WTC11 (cell line): ENCODE data around the gene IL17RC. TPM values are rescaled to one million over a fixed set of nuclear protein-coding genes. Genes with fewer than 3 reads are reported as not detected.

Experiments used
- ATAC-seq: fragments of 200-7000 bp; cut with Tn5 transposase; 2 replicates; pipeline ENCODE4 v1.10.0; 2021; ENCODE audit warnings: mild to moderate bottlenecking, moderate library complexity
- CTCF ChIA-PET: fragments of 300-600 bp; sonication (Branson Sonifier 250); formaldehyde crosslinking; loops from one replicate; lab custom pipeline; 2021; ENCODE audit warnings: antibody characterized with exemption; lab: Charles Lee
- POLR2A ChIA-PET: fragments of 350-600 bp; sonication (Branson Sonifier 250); formaldehyde crosslinking; loops from one replicate; lab custom pipeline; 2021; ENCODE audit warnings: antibody characterized with exemption; lab: Charles Lee
- DNase-seq: peaks from one replicate; pipeline ENCODE4 v3.0.0; 2021; ENCODE audit warnings: low spot score
- H3K27ac Mint-ChIP-seq: 2 replicates; pipeline ENCODE4 v1.8.0; 2021; ENCODE audit warnings: mixed read lengths
- H3K27me3 Mint-ChIP-seq: 2 replicates; pipeline ENCODE4 v1.8.0; 2021; ENCODE audit warnings: low read depth, mild to moderate bottlenecking, moderate library complexity, mixed read lengths
- H3K36me3 Mint-ChIP-seq: 2 replicates; pipeline ENCODE4 v1.8.0; 2021; ENCODE audit warnings: mixed read lengths
- H3K4me1 Mint-ChIP-seq: 2 replicates; pipeline ENCODE4 v1.8.0; 2022; ENCODE audit warnings: mixed read lengths
- H3K4me3 Mint-ChIP-seq: 2 replicates; pipeline ENCODE4 v1.8.0; 2021; ENCODE audit warnings: mild to moderate bottlenecking, moderate library complexity, mixed read lengths
- H3K9me3 Mint-ChIP-seq: 2 replicates; pipeline ENCODE4 v1.8.0; 2021; ENCODE audit warnings: mixed read lengths
- ATF1 ChIP-seq: sonication (generic); formaldehyde crosslinking; IDR thresholded peaks from 2 replicates; pipeline ENCODE4 v1.8.1; 2023; ENCODE audit warnings: mild to moderate bottlenecking, moderate library complexity, missing genetic modification reagents
- ATF3 ChIP-seq: sonication (generic); formaldehyde crosslinking; conservative IDR thresholded peaks from 2 replicates; pipeline ENCODE4 v1.8.1; 2022; ENCODE audit warnings: mild to moderate bottlenecking, missing genetic modification reagents
- CBFB ChIP-seq: sonication (generic); formaldehyde crosslinking; IDR thresholded peaks from 2 replicates; pipeline ENCODE4 v1.8.1; 2022; ENCODE audit warnings: mild to moderate bottlenecking, low read depth, missing genetic modification reagents
- CDX4 ChIP-seq: fragments of 250-450 bp; sonication (Bioruptor Pico); IDR thresholded peaks from 2 replicates; pipeline ENCODE4 v1.9.0; 2021; ENCODE audit warnings: moderate library complexity, mild to moderate bottlenecking, inconsistent platforms, borderline replicate concordance
- E2F1 ChIP-seq: sonication (generic); formaldehyde crosslinking; IDR thresholded peaks from 2 replicates; pipeline ENCODE4 v1.8.0; 2022; ENCODE audit warnings: mild to moderate bottlenecking, missing genetic modification reagents
- E2F5 ChIP-seq: sonication (generic); formaldehyde crosslinking; IDR thresholded peaks from 2 replicates; pipeline ENCODE4 v1.8.1; 2022; ENCODE audit warnings: mild to moderate bottlenecking, moderate library complexity, missing genetic modification reagents
- ELF4 ChIP-seq: sonication (generic); formaldehyde crosslinking; IDR thresholded peaks from 2 replicates; pipeline ENCODE4 v1.8.1; 2022; ENCODE audit warnings: low read depth, mild to moderate bottlenecking, moderate library complexity, missing genetic modification reagents
- ERG ChIP-seq: fragments of 250-450 bp; sonication (Bioruptor Pico); IDR thresholded peaks from 2 replicates; pipeline ENCODE4 v1.8.0; 2021; ENCODE audit warnings: mild to moderate bottlenecking
- ETV6 ChIP-seq: sonication (generic); formaldehyde crosslinking; IDR thresholded peaks from 2 replicates; pipeline ENCODE4 v1.8.1; 2022; ENCODE audit warnings: mild to moderate bottlenecking, missing genetic modification reagents
- FOXP4 ChIP-seq: sonication (generic); formaldehyde crosslinking; IDR thresholded peaks from 2 replicates; pipeline ENCODE4 v1.8.0; 2022; ENCODE audit warnings: mild to moderate bottlenecking, missing genetic modification reagents
- HMGA2 ChIP-seq: fragments of 250-450 bp; sonication (Bioruptor Pico); IDR thresholded peaks from 2 replicates; pipeline ENCODE4 v1.4.0; 2021; ENCODE audit warnings: mild to moderate bottlenecking, moderate library complexity
- JAZF1 ChIP-seq: fragments of 250-450 bp; sonication (Bioruptor Pico); IDR thresholded peaks from 2 replicates; pipeline ENCODE4 v1.9.0; 2021; ENCODE audit warnings: moderate library complexity, mild to moderate bottlenecking, inconsistent platforms
- KAT7 ChIP-seq: sonication (generic); formaldehyde crosslinking; IDR thresholded peaks from 2 replicates; pipeline ENCODE4 v1.8.1; 2023; ENCODE audit warnings: missing genetic modification reagents, mild to moderate bottlenecking, borderline replicate concordance
- MYBL2 ChIP-seq: sonication (generic); formaldehyde crosslinking; IDR thresholded peaks from 2 replicates; pipeline ENCODE4 v1.8.1; 2023; ENCODE audit warnings: mild to moderate bottlenecking, moderate library complexity, missing genetic modification reagents
- NR3C1 ChIP-seq: sonication (generic); formaldehyde crosslinking; conservative IDR thresholded peaks from 2 replicates; pipeline ENCODE4 v1.8.1; 2023; ENCODE audit warnings: low read depth, mild to moderate bottlenecking, missing genetic modification reagents
- OVOL2 ChIP-seq: fragments of 250-450 bp; sonication (Bioruptor Pico); IDR thresholded peaks from 2 replicates; pipeline ENCODE4 v1.9.0; 2021; ENCODE audit warnings: mild to moderate bottlenecking, borderline replicate concordance
- PRRX2 ChIP-seq: fragments of 250-450 bp; sonication (Bioruptor Pico); IDR thresholded peaks from 2 replicates; pipeline ENCODE4 v1.8.0; 2021; ENCODE audit warnings: mild to moderate bottlenecking
- SMAD3 ChIP-seq: sonication (generic); formaldehyde crosslinking; IDR thresholded peaks from 2 replicates; pipeline ENCODE4 v1.8.0; 2022; ENCODE audit warnings: missing genetic modification reagents, mild to moderate bottlenecking, borderline replicate concordance
- SMAD4 ChIP-seq: sonication (generic); formaldehyde crosslinking; IDR thresholded peaks from 2 replicates; pipeline ENCODE4 v1.8.0; 2022; ENCODE audit warnings: mild to moderate bottlenecking, missing genetic modification reagents
- SOX15 ChIP-seq: fragments of 250-450 bp; sonication (Bioruptor Pico); IDR thresholded peaks from 2 replicates; pipeline ENCODE4 v1.9.0; 2021; ENCODE audit warnings: mild to moderate bottlenecking
- TP53 ChIP-seq: sonication (generic); formaldehyde crosslinking; IDR thresholded peaks from 2 replicates; pipeline ENCODE4 v1.8.1; 2023; ENCODE audit warnings: mild to moderate bottlenecking, missing genetic modification reagents
- ZMAT4 ChIP-seq: fragments of 250-450 bp; sonication (Bioruptor Pico); IDR thresholded peaks from 2 replicates; pipeline ENCODE4 v1.9.0; 2021; ENCODE audit warnings: mild to moderate bottlenecking
- ZNF263 ChIP-seq: sonication (generic); formaldehyde crosslinking; IDR thresholded peaks from 2 replicates; pipeline ENCODE4 v1.8.1; 2022; ENCODE audit warnings: low read depth, mild to moderate bottlenecking, moderate library complexity, missing genetic modification reagents
- ZNF317 ChIP-seq: sonication (generic); formaldehyde crosslinking; IDR thresholded peaks from 2 replicates; pipeline ENCODE4 v1.8.1; 2023; ENCODE audit warnings: low read depth, mild to moderate bottlenecking, moderate library complexity, missing genetic modification reagents, borderline replicate concordance
- ZNF416 ChIP-seq: fragments of 250-450 bp; sonication (Bioruptor Pico); IDR thresholded peaks from 2 replicates; pipeline ENCODE4 v1.9.0; 2021; ENCODE audit warnings: mild to moderate bottlenecking, inconsistent platforms
- ZNF671 ChIP-seq: fragments of 250-450 bp; sonication (Bioruptor Pico); IDR thresholded peaks from 2 replicates; pipeline ENCODE4 v1.8.0; 2021; ENCODE audit warnings: mild to moderate bottlenecking
- total RNA-seq: library from RNA; stranded (reverse); gene quantifications from 3 replicates; pipeline ENCODE4 v1.2.3, GENCODE V29; 2021

Gene IL17RC
- total RNA-seq, 1 experiment from 2014 or later, result 10.1 TPM

GRCh38 chr3:9932843-9933560 lies 16.1 kb downstream of the IL17RC start (continued):
- TF ChIP-seq E2F1 (CRISPR knock-in tag) (no peak; the same call in 1 of the 2 replicates), NR3C1 (CRISPR knock-in tag) (no peak), MYBL2 (no peak; the same call in 1 of the 2 replicates), ZNF671 (CRISPR knock-in tag) (no peak), ERG (CRISPR knock-in tag) (no peak), SMAD3 (no peak), ZNF317 (CRISPR knock-in tag) (peak; percentile 33; the same call in 1 of the 2 replicates), SMAD4 (no peak; the same call in 1 of the 2 replicates), HMGA2 (no peak)

- Mint-ChIP-seq H3K9me3 (peaks cover 8% of the 10 kb centered on the region; the same call in 1 of the 2 replicates), H3K4me3 (peak within 1 kb of the TSS; percentile 93), H3K36me3 (peaks cover 26% of the 10 kb centered on the region), H3K27me3 (peaks cover 10% of the 10 kb centered on the region), H3K27ac (peak within 1 kb of the TSS; percentile 98), H3K4me1 (peaks cover 14% of the 10 kb centered on the region)
- POLR2A ChIA-PET, result interaction anchor here (0.6 to 2.7 kb wide), 11 partner anchors 9 to 315 kb away, joined by 3 to 35 read pairs (median 6); partner anchors contain the start of genes ARPC4, IL17RE, PRRT3 and TATDN2
- ATAC-seq (peak; percentile 83), DNase-seq (peak; percentile 96)
- CTCF ChIA-PET, result interaction anchor here (0.6 to 5.5 kb wide), 20 partner anchors 9 to 389 kb away, joined by 3 to 143 read pairs (median 6); partner anchors contain the start of genes ARPC4, IL17RC, PRRT3 and TADA3
- TF ChIP-seq ZMAT4 (CRISPR knock-in tag) (no peak), ETV6 (CRISPR knock-in tag) (peak; percentile 87), E2F5 (CRISPR knock-in tag) (no peak; the same call in 1 of the 2 replicates), JAZF1 (no peak), ELF4 (CRISPR knock-in tag) (no peak), OVOL2 (CRISPR knock-in tag) (no peak), ZNF263 (no peak), FOXP4 (CRISPR knock-in tag) (peak; percentile 78; the same call in 1 of the 2 replicates), TP53 (CRISPR knock-in tag) (peak; percentile 92; the same call in 1 of the 2 replicates), CDX4 (no peak), ZNF416 (CRISPR knock-in tag) (no peak), ATF1 (CRISPR knock-in tag) (no peak), ATF3 (CRISPR knock-in tag) (peak; percentile 79; the same call in 1 of the 2 replicates), KAT7 (CRISPR knock-in tag) (peak; percentile 38; the same call in 1 of the 2 replicates), SOX15 (CRISPR knock-in tag) (no peak), PRRX2 (CRISPR knock-in tag) (no peak), CBFB (CRISPR knock-in tag) (0 out of 2 replicates have a peak, but pooled peaks have one; percentile 9)
Observed at GRCh38 chr3:9933561-9934234, 16.8 kb downstream of the IL17RC start, which contains the start of gene CRELD1. Gene CRELD1, plus strand, starts transcription at chr3:9933834. Its CDS starts 605 bp downstream, at chr3:9934439.
